ENCODE measurements around the gene NPY2R. TPM values are rescaled to one million over a fixed set of nuclear protein-coding genes. Genes with fewer than 3 reads are reported as not detected.

Gene NPY2R
- total and polyA plus RNA-seq, 5 donors from 2014 or later: not detected

DNA sequence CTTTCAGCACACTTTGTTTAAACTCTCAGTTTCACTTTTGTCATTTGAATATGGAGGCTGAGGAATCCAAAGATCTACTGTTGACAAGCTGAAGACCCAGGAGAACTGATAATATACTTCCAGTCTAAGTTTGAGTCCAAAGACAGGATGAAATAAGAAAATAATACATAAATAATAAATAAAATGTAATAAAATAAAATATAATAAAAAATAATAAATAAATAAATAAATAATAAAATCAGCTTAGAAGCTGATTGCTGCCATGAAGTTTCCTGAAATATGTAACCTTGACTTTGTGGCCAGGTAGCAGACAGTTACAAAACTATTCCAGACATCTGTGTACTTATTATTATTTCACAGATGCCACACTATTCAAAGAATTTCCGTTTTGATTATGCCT is 55.0 kb downstream of the NPY2R start:
- no peaks in the 10 kb centered on the region for H3K9me3 ChIP-seq (ENCODE audit: control insufficient read depth in 2 of 2, low read length in 2 of 2)
- ATAC-seq (ENCODE audit: low read depth in 2 of 2): no peak
- H3K27ac ChIP-seq (ENCODE audit: insufficient read depth, low read length, poor library complexity, severe bottlenecking): no peak overlapping the region
- H3K36me3 ChIP-seq (ENCODE audit: control insufficient read depth, insufficient read depth, low read length): no peaks in the 10 kb centered on the region
- H3K36me3 Mint-ChIP-seq: no peaks in the 10 kb centered on the region
- no peaks in the 10 kb centered on the region for H3K4me1 Mint-ChIP-seq
- H3K27me3 ChIP-seq (ENCODE audit: control insufficient read depth, insufficient read depth, low read length): no peaks in the 10 kb centered on the region
- H3K4me1 ChIP-seq (ENCODE audit: control insufficient read depth, insufficient read depth, low read length, poor library complexity, severe bottlenecking): no peaks in the 10 kb centered on the region
- H3K27ac Mint-ChIP-seq: no peak overlapping the region
- peaks cover 4% of the 10 kb centered on the region for H3K27me3 Mint-ChIP-seq
- peaks cover 0 to 4% (median 0%) of the 10 kb centered on the region in 7 donors for H3K9me3 Mint-ChIP-seq
- DNase-seq: no peak
- no peak overlapping the region for H3K4me3 Mint-ChIP-seq
- H3K4me3 ChIP-seq (ENCODE audit: low read depth, low read length): no peak overlapping the region

DNA sequence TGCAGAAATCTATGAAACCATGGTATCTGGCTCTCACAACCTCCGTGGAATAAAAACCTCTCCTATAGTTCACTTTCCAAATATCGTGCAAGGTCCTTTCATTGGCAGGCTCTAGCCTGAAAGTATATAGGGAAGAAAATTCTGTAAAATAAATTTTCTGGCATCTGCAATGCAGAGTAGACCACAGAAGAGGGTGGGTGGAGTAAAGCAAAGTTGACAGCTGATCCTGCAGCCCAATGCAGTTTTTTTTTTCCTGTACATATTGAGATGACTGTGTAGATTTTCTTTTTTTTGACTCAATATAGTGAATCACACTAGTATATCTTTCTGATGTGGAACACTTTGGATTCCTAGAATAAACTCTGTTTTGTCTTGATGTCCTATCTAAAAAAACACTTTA is 56.7 kb downstream of the NPY2R start:
- H3K27ac ChIP-seq (ENCODE audit: insufficient read depth, low read length, poor library complexity, severe bottlenecking): no peak overlapping the region
- Mint-ChIP-seq H3K27me3 (peaks cover 4% of the 10 kb centered on the region), H3K4me1 (no peaks in the 10 kb centered on the region), H3K4me3 (no peak overlapping the region), H3K9me3 (peaks cover 0 to 3% (median 0%) of the 10 kb centered on the region in 7 donors), H3K36me3 (no peaks in the 10 kb centered on the region), H3K27ac (no peak overlapping the region)
- H3K9me3 ChIP-seq (ENCODE audit: control insufficient read depth in 2 of 2, low read length in 2 of 2): no peaks in the 10 kb centered on the region
- ATAC-seq (ENCODE audit: low read depth in 2 of 2) (no peak), DNase-seq (no peak)
- no peaks in the 10 kb centered on the region for H3K27me3 ChIP-seq (ENCODE audit: control insufficient read depth, insufficient read depth, low read length)
- no peaks in the 10 kb centered on the region for H3K36me3 ChIP-seq (ENCODE audit: control insufficient read depth, insufficient read depth, low read length)
- H3K4me1 ChIP-seq (ENCODE audit: control insufficient read depth, insufficient read depth, low read length, poor library complexity, severe bottlenecking): no peaks in the 10 kb centered on the region
- H3K4me3 ChIP-seq (ENCODE audit: low read depth, low read length): no peak overlapping the region

Other genes starting within 250 kb of the NPY2R start
- 2.9 TPM for gene MAP9, start 168.3 kb downstream of the NPY2R start, total RNA-seq
- gene MAP9, start 168.3 kb downstream of the NPY2R start, polyA plus RNA-seq: 1 to 10 TPM; 1.1 to 3.3 (median 2.2) TPM

Measured in CD4-positive, CD25-positive, alpha-beta regulatory T cell (primary cell).